Cerebellar nuclear complex (tissue), 1 donor: ENCODE results near the gene TBC1D23.
"Not testable (repeated sequence)": the region's sequence is repeated elsewhere in the genome, so short reads cannot be mapped to it uniquely, and the experiment has no call there.

Source experiments
- DNase-seq, 2 experiments: peaks; one replicate each; lab custom pipeline; 2025; lab: John Stamatoyannopoulos, UW

The TBC1D23 gene

DNA sequence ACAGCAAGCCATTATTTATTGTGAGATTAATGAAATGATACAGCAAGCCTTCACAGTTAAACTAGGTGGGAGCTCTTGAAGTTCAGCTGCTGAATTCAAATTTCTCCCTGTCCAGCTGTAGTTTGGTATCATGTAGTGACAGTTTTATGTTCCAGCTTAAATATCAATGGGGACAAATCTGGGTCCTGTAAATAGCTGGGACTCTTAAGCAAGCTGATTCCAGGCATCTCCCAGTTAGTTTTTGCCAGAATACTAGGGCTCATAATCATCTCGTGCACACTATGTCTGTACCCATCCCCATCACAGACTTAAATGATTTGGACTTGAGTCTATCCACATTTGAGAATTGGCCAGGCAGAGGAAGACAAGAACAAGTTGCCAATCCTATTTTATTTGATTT lies 45.9 kb downstream of the TBC1D23 start:
- DNase-seq: no peak

DNA sequence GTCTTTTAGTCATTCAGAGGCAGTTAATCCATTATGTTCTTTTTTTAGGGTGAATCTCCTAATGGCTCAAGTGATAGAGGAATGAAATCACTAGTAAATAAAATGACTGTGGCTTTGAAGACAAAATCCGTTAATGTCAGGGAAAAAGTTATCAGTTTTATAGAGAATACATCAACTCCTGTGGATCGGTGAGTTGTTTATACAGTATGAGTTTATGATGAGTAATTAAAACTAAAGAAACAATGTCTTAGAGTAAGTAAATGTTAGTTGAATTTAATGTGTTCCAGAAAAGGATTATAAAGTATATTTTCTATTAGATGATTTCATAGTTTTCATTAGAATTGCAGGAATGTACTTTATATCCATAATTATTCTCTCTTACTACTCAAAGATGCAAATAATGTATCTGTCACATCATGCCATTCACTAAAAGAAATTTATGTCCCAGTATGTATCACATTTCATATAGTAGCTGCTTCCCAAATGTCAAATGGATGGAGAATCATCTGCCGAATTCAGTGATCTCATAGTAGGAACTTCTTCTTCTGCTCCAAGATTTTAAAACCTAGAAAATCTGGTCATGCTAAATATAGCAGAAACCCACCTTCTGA lies 49.7 kb downstream of the TBC1D23 start:
- DNase-seq: no peak

- DNase-seq: no peak
Measured at GRCh38 chr3:100311011-100311410, 50.2 kb downstream of the TBC1D23 start.

DNA sequence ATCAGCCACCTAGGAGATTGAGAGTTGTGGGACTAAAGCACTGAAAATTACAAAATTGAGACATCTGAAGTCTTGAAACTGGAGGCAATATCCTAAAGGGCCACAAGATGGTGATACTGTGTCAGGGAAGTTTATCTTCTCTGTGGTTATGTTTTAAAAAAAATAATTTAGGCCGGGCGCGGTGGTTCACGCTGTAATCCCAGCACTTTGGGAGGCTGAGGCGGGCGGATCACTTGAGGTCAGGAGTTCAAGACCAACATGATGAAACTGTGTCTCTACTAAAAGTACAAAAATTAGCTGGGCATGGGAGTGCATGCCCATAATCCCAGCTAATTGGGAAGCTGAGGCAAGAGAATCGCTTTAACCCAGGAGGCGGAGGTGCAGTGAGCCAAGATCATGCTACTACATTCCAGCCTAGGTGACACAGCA lies 55.9 kb downstream of the TBC1D23 start:
- DNase-seq: no peak

- DNase-seq: no peak
Measured at GRCh38 chr3:100317912-100318311, 57.1 kb downstream of the TBC1D23 start.

DNA sequence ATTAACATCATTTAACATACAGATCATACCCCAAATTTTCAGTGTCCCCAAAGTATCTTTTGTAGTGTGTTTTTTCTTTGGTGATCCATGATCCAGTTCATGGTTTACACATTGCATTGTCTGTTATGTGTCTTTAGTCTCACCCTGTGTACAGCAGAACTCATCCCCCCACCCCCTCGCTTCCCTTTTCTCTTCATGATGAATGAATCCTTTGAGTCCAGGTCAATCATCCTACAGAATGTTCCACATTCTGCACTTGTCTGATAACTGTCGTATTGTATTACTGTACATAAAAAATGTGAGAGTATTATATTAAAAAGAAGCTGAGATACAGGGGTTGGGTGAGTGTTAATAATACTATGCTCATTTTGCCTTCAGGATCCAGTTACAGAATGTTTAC lies 59.2 kb downstream of the TBC1D23 start:
- DNase-seq: no peak

DNA sequence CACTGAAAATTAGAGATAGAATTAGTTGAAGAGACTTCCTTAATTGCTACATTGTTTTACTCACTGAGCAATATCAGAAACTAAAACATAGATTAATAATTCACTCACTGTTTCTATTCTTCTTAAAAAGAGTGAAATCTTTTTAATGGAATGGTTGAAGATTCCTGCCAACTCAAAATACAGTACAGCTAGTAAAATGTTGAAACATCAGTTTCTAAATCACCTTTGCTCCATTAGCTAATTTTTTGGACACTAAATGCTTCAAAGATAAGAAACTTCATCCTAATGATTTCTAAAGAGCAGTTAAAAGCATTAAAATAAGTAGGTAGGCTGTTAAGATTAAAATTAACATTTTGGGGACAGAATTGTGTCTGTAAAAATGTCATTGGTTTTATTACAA lies 63.3 kb downstream of the TBC1D23 start:
- DNase-seq: no peak

DNA sequence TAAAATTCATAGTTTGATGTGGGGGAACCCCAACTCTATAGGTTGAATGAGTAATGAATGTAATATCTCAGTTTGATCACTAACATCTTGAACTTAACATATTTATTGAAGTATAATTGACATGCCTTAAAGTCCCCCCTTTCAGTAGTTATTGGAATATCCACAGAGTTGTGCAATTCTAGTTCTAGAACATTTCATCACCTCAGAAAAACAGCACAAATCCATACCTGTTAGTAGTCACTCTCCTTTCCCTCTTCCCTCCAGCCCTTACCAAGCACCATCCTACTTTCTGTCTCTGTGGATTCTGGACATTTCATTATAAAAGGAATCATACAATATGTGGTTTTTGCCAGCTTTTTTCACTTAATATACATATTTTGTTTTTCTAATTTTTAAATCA lies 65.0 kb downstream of the TBC1D23 start:
- DNase-seq: no peak

DNA sequence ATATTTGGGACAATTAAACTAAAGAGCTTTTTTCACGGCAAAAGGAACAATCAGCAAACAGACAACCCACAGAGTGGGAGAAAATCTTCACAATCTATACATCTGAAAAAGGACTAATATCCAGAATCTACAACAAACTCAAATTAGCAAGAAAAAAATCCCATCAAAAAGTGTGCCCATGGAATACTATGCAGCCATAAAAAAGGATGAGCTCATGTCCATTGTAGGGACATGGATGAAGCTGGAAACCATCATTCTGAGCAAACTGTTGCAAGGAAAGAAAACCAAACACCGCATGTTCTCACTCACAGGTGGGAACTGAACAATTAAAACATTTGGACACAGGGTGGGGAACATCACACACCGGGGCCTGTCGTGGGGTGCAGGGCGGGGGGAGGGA lies 66.6 kb downstream of the TBC1D23 start:
- DNase-seq: not testable (repeated sequence)

GRCh38 chr3:100329800-100330489 lies 69.2 kb downstream of the TBC1D23 start:
- no peak for DNase-seq

DNA sequence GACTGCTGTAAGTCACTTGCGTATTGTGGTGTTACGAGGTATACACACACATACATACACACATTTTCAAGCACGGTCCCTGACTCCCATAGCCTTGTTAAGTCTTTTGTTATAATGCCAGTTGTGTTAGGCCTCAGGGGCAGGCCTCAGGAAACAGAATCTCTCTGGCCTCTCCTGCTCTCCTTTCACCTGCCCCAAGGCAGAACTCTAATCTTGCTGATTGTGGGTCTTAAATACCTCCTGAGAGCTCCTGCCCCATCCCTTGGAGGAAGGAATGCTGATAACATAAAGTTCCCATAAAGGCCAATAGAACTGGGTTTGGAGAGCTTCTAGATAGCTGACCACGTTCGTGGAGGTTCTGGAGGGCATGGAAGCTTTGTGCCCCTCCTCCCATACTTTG lies 69.9 kb downstream of the TBC1D23 start:
- no peak for DNase-seq

DNA sequence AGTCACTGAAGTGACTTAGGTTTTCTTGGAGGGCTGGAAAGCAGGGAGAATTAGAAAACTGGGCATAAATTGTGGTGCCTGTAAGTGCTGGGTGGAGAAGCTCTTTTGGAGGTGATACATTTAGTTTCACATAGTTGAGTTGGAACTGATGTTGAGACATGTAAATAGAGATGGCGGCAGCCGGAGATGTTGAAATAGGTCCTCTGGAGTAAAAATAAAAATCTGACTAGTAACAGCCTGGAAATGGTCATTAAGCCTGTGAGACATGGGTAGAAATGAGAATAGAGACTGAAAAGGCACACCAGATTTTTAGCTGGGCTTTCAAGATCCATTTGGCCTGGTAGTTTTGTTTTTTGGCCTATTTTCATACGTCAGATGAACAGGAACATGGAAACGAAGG lies 70.9 kb downstream of the TBC1D23 start:
- no peak for DNase-seq

- DNase-seq: no peak
Measured at GRCh38 chr3:100333051-100333450, 72.3 kb downstream of the TBC1D23 start.

- no peak for DNase-seq
Measured at GRCh38 chr3:100333970-100334487, 73.2 kb downstream of the TBC1D23 start.

DNA sequence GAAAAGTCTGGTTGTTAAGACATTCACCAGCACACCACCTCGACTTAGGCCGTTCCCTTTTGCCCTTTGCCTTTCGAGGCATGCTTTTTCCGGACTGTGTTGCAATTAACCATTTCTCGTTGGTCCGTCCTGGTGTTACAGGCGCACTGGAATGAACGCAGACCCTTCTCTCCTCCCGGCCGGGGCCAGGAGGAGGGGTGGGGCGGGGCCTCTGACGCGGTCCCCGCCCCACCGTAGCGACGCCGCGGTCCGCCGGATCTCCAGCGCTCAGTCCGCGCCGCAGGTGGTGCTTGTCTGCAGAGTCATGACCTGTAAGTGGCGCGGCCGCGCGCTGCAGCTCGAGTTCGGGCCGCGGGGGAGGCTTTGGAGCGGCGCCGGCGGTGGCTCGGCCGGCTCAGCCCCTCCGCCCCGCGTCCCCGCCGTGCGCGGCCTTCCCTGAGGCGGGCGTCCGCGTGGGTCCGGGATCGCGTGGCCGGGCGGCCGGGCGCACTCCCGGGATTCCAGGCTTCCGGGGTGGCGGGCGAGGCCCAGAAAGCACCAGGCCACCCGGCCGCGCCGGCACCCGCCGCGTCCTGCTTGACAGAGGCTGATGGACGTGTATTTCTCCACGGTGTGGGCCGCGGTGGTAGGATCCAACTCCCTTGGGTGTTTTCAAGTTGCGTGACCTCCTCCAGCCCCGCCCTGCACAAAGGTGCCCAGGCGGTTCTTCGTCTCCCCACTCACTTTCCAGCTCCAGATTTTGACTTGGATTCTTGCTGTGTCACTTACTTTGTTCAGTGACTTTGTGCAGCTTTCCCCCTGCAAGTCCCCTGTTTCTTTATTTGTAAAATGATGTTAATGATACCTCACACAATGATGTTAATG lies 73.9 kb downstream of the TBC1D23 start, which contains the start of gene NIT2:
Gene NIT2 (plus strand): TSS at position 270 of the 864 bp plus-strand sequence. CDS start 35 bp downstream, at position 305.
- DNase-seq: peak in 1 of 2 experiments; percentile 8

GRCh38 chr3:100335434-100335833 lies 74.6 kb downstream of the TBC1D23 start:
- no peak for DNase-seq

GRCh38 chr3:100336229-100336628 lies 75.4 kb downstream of the TBC1D23 start:
- DNase-seq: not testable (repeated sequence)

DNA sequence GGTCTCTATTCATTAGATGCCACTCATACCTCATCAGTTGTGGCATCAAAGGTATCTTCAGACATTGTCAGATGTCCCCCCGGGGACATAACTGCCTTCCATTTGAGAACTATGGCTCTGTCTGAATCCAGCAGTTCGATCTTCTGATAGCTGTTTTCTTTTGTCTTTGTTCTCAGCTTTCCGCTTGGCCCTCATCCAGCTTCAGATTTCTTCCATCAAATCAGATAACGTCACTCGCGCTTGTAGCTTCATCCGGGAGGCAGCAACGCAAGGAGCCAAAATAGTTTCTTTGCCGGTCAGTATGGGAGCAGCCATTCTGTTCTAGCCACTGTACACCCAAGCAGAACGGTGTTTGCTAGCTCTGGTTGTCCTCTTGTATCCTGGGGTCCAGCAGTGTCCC lies 78.1 kb downstream of the TBC1D23 start:
- no peak for DNase-seq

DNA sequence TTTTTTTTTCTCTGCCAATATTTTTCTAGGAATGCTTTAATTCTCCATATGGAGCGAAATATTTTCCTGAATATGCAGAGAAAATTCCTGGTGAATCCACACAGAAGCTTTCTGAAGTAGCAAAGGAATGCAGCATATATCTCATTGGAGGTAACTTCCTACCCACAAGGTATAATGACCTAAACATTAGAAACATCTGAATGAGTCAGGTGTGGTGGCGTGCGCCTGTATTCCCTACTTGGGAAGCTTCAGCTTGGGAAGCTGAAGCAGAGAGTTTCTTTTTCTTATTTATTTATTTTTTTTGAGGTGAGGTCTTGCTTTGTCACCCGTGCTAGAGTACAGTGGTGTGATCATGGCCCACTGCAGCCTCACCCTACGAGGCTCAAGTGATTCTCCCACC lies 79.0 kb downstream of the TBC1D23 start:
- DNase-seq: no peak

DNA sequence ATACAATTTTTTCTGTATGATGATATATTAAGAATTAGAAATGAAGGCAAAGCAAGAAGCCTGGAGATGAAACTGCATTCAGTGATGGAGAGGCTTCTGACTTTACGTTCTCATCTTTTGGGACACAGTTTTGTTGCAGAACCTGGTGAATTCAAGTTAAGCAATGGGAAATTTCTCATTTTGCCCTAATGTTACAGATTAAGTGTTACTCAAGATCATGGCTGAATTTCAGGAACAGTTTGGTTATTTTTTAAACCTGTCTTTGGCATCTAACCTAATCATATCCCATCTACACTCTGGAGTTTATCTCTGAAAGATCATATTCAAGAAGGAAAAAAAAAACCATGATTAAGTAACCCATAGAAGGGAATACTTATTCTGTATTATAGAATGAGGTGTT lies 79.7 kb downstream of the TBC1D23 start:
- DNase-seq: no peak

DNA sequence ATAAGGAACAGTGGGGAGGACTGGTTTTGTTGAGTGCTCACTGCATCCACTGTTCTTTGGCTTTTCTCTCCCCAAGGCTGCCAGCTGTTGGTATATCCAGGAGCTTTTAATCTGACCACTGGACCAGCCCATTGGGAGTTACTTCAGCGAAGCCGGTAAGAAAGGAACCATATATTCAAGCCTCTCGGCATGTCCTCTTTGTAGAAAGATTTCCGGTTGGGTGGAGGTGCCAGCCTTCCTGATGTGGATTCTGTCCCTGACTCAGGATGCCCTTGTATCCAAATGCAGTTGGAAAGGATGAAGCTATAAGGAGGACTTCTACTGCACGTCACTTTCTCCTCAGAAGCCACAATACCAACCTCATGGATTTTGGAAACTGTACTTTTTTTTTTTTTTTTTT lies 87.9 kb downstream of the TBC1D23 start:
- DNase-seq: no peak

GRCh38 chr3:100351770-100352169 lies 91.0 kb downstream of the TBC1D23 start:
- not testable (repeated sequence) for DNase-seq
